K562 (cell line): ENCODE results near the gene CLIP1. TPM values are rescaled to one million over a fixed set of nuclear protein-coding genes. Genes with fewer than 3 reads are reported as not detected.

Source experiments
- BRF1 ChIP-seq: IDR thresholded peaks from 3 replicates; pipeline ENCODE4 v1.6.1; 2011; ENCODE audit warnings: borderline replicate concordance, mild to moderate bottlenecking; ENCODE audit not compliant: insufficient read length; ENCODE audit errors: extremely low read depth
- FIP1L1 ChIP-seq: fragments of 200-400 bp; formaldehyde crosslinking; IDR thresholded peaks from 2 replicates; pipeline ENCODE4 v1.6.1; 2018; ENCODE audit warnings: mild to moderate bottlenecking, low read depth, low read length; ENCODE audit not compliant: poor library complexity, severe bottlenecking
- FOXJ3 ChIP-seq: sonication (generic); formaldehyde crosslinking; IDR thresholded peaks from 2 replicates; pipeline ENCODE4 v1.4.0; 2020; ENCODE audit warnings: mild to moderate bottlenecking, missing genetic modification reagents
- FOXM1 ChIP-seq, 2 experiments: fragments of 450-650 bp in 1 of 2; sonication (generic) in 1 of 2; formaldehyde crosslinking in 1 of 2; IDR thresholded peaks; 2 replicates each; pipeline versions ENCODE4 v1.6.1 to v1.9.0; 2017 to 2022; ENCODE audit warnings: low read depth in 2 of 2, mild to moderate bottlenecking in 2 of 2, missing genetic modification reagents in 1 of 2, moderate library complexity in 1 of 2
- MYBL2 ChIP-seq, 2 experiments: fragments of 450-650 bp in 1 of 2; sonication (generic) in 1 of 2; formaldehyde crosslinking in 1 of 2; IDR thresholded peaks; 2 replicates each; pipeline versions ENCODE4 v1.6.1 to v1.8.1; 2017 to 2022; ENCODE audit warnings: borderline replicate concordance in 1 of 2, inconsistent platforms in 1 of 2, low read depth in 1 of 2, mild to moderate bottlenecking in 1 of 2, missing genetic modification reagents in 1 of 2, moderate library complexity in 1 of 2
- MYC ChIP-seq, 2 experiments: fragments of 250-450 bp in 1 of 2; sonication (Bioruptor Pico) in 1 of 2; IDR thresholded peaks; 2 replicates each; pipeline versions ENCODE4 v1.5.1 to v1.6.1; 2012 to 2021; ENCODE audit warnings: low read depth in 2 of 2, borderline replicate concordance in 1 of 2, improper control_type of control experiment in 1 of 2, low read length in 1 of 2, mild to moderate bottlenecking in 1 of 2, moderate library complexity in 1 of 2
- NKRF ChIP-seq: fragments of 450-650 bp; IDR thresholded peaks from 2 replicates; pipeline ENCODE4 v1.6.1; 2016; ENCODE audit warnings: borderline replicate concordance
- PHF8 ChIP-seq: fragments of 200-600 bp; sonication (generic); IDR thresholded peaks from 2 replicates; pipeline ENCODE4 v1.6.1; 2012; ENCODE audit warnings: mixed run types, mild to moderate bottlenecking, inconsistent platforms, low read length, moderate library complexity, borderline replicate concordance
- ZNF518B ChIP-seq: fragments of 250-450 bp; sonication (Bioruptor Pico); IDR thresholded peaks from 2 replicates; pipeline ENCODE4 v1.5.0; 2021; ENCODE audit warnings: mild to moderate bottlenecking, moderate library complexity
- ZNF766 ChIP-seq: fragments of 200-800 bp; sonication (Bioruptor generic); conservative IDR thresholded peaks from 2 replicates; pipeline ENCODE4 v1.6.1; 2016; ENCODE audit warnings: missing genetic modification characterization, missing compliant biosample characterization
- ZNF778 ChIP-seq: fragments of 450-650 bp; formaldehyde crosslinking; IDR thresholded peaks from 2 replicates; pipeline ENCODE4 v1.4.0; 2020; ENCODE audit warnings: mild to moderate bottlenecking, moderate library complexity
- polyA plus RNA-seq, 8 experiments: library from polyadenylated mRNA; depleted of rRNA in 4 of 8; stranded (reverse) in 5 of 8; unstranded in 3 of 8; fragments of >200 nt; fragmentation: Nextera tagmentation in 2 of 8; fragmentation: Illumina TruSeq in 1 of 8; extraction: Ambion mirVana in 2 of 8; extraction: Trizol in 1 of 8; gene quantifications; 2 replicates each; pipeline versions ENCODE4 v1.2.1 to v1.2.3, GENCODE V29; 2011 to 2014; ENCODE audit warnings: inconsistent platforms in 1 of 8, missing spikeins in 1 of 8
- total RNA-seq, 7 experiments: library from RNA; depleted of rRNA in 6 of 7; stranded (reverse); fragments of >200 nt in 6 of 7; fragmentation: Illumina TruSeq in 2 of 7; extraction: Trizol in 2 of 7; gene quantifications; 2 replicates each; pipeline versions ENCODE4 v1.2.1 to v1.2.3, GENCODE V29; 2011 to 2021; ENCODE audit warnings: low replicate concordance in 1 of 7
- TF ChIP-seq, protein P1 (sequence below), 2 experiments: fragments of 200-800 bp in 1 of 2; sonication (Bioruptor generic) in 1 of 2; sonication (generic) in 1 of 2; formaldehyde crosslinking in 1 of 2; IDR thresholded peaks in 1 of 2; conservative IDR thresholded peaks in 1 of 2; 2 replicates each; pipeline versions ENCODE4 v1.5.0 to v1.6.1; 2016 to 2020; ENCODE audit warnings: missing compliant biosample characterization in 1 of 2, missing genetic modification characterization in 1 of 2, missing genetic modification reagents in 1 of 2
- TF ChIP-seq, protein P2 (sequence below): fragments of 450-650 bp; IDR thresholded peaks from 2 replicates; pipeline ENCODE4 v1.6.1; 2016; ENCODE audit warnings: mild to moderate bottlenecking

The CLIP1 gene
- total and polyA plus RNA-seq, 9 of the 15 experiments (the other 6 are each of a cell fraction or from before 2014, with no cell fraction given) = 5.8 to 33.9 (median 27.6) TPM

GRCh38 chr12:122327494-122328385, 94.7 kb downstream of the CLIP1 start (continued):
- TF ChIP-seq, protein P1, sequence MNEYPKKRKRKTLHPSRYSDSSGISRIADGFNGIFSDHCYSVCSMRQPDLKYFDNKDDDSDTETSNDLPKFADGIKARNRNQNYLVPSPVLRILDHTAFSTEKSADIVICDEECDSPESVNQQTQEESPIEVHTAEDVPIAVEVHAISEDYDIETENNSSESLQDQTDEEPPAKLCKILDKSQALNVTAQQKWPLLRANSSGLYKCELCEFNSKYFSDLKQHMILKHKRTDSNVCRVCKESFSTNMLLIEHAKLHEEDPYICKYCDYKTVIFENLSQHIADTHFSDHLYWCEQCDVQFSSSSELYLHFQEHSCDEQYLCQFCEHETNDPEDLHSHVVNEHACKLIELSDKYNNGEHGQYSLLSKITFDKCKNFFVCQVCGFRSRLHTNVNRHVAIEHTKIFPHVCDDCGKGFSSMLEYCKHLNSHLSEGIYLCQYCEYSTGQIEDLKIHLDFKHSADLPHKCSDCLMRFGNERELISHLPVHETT (CRISPR knock-in tag; conservative IDR thresholded peaks at IDR 0.05 in 1 of 2, IDR thresholded peaks at IDR 0.05 in 1 of 2) = no peak
- TF ChIP-seq ZNF518B (CRISPR knock-in tag) = no peak
- TF ChIP-seq ZNF766 = 0 out of 2 replicates have a peak, but pooled peaks have one; percentile 60
- TF ChIP-seq PHF8 = no peak
- no peak for TF ChIP-seq BRF1
- TF ChIP-seq ZNF778 (CRISPR knock-in tag) = no peak
- no peak for TF ChIP-seq FOXJ3 (CRISPR knock-in tag)
- no peak for TF ChIP-seq FOXM1 (IDR thresholded peaks at IDR 0.05; ENCODE audit: low read depth)
- no peak for TF ChIP-seq FOXM1 (CRISPR knock-in tag; IDR thresholded peaks at IDR 0.05; ENCODE audit: low read depth)
- no peak for TF ChIP-seq MYBL2 (IDR thresholded peaks at IDR 0.05; ENCODE audit: low read depth)
- TF ChIP-seq MYBL2 (CRISPR knock-in tag; IDR thresholded peaks at IDR 0.05; ENCODE audit: borderline replicate concordance) = no peak
- no peak for TF ChIP-seq NKRF
- no peak for TF ChIP-seq FIP1L1
- TF ChIP-seq MYC (IDR thresholded peaks at IDR 0.05; ENCODE audit: low read depth, low read length) = no peak
- TF ChIP-seq MYC (CRISPR knock-in tag; IDR thresholded peaks at IDR 0.05; ENCODE audit: borderline replicate concordance, low read depth) = no peak
- TF ChIP-seq, protein P2, sequence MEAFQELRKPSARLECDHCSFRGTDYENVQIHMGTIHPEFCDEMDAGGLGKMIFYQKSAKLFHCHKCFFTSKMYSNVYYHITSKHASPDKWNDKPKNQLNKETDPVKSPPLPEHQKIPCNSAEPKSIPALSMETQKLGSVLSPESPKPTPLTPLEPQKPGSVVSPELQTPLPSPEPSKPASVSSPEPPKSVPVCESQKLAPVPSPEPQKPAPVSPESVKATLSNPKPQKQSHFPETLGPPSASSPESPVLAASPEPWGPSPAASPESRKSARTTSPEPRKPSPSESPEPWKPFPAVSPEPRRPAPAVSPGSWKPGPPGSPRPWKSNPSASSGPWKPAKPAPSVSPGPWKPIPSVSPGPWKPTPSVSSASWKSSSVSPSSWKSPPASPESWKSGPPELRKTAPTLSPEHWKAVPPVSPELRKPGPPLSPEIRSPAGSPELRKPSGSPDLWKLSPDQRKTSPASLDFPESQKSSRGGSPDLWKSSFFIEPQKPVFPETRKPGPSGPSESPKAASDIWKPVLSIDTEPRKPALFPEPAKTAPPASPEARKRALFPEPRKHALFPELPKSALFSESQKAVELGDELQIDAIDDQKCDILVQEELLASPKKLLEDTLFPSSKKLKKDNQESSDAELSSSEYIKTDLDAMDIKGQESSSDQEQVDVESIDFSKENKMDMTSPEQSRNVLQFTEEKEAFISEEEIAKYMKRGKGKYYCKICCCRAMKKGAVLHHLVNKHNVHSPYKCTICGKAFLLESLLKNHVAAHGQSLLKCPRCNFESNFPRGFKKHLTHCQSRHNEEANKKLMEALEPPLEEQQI = no peak
